ENCODE measurements around the gene REN.

REN gene

GRCh38 chr1:204161609-204162493, 4.3 kb downstream of the REN start:
- DNase-seq (ENCODE audit: extremely low read depth, insufficient read length) = no peak
- no peak for TF ChIP-seq CTCF (IDR thresholded peaks at IDR 0.05; ENCODE audit: insufficient read depth, low read length, poor library complexity, severe bottlenecking)
- Histone ChIP-seq H3K4me3 (replicated peaks; ENCODE audit: low read depth, low read length) (no peak overlapping the region), H3K36me3 (ENCODE audit: control insufficient read depth, insufficient read depth, low read length) (no peaks in the 10 kb centered on the region), H3K27me3 (replicated peaks; ENCODE audit: control insufficient read depth, insufficient read depth, low read length) (no peaks in the 10 kb centered on the region; the same call in none of the 2 replicates)

- Histone ChIP-seq H3K27me3 (replicated peaks; ENCODE audit: control insufficient read depth, insufficient read depth, low read length) (no peaks in the 10 kb centered on the region; the same call in 1 of the 2 replicates), H3K36me3 (ENCODE audit: control insufficient read depth, insufficient read depth, low read length) (no peaks in the 10 kb centered on the region), H3K4me3 (replicated peaks; ENCODE audit: low read depth, low read length) (no peak overlapping the region)
- no peak for TF ChIP-seq CTCF (IDR thresholded peaks at IDR 0.05; ENCODE audit: insufficient read depth, low read length, poor library complexity, severe bottlenecking)
- DNase-seq (ENCODE audit: extremely low read depth, insufficient read length) = no peak
These were observed 8.2 kb downstream of the REN start for GRCh38 chr1:204157962-204158361.

GRCh38 chr1:204155881-204156280, 10.3 kb downstream of the REN start:
- no peak overlapping the region for H3K4me3 ChIP-seq (replicated peaks; ENCODE audit: low read depth, low read length)

GRCh38 chr1:204154568-204155255, 11.4 kb downstream of the REN start:
- Histone ChIP-seq H3K27me3 (replicated peaks; ENCODE audit: control insufficient read depth, insufficient read depth, low read length) (no peaks in the 10 kb centered on the region; the same call in 1 of the 2 replicates), H3K36me3 (ENCODE audit: control insufficient read depth, insufficient read depth, low read length) (no peaks in the 10 kb centered on the region), H3K4me3 (replicated peaks; ENCODE audit: low read depth, low read length) (no peak overlapping the region)
- DNase-seq (ENCODE audit: extremely low read depth, insufficient read length) = no peak
- TF ChIP-seq CTCF (IDR thresholded peaks at IDR 0.05; ENCODE audit: insufficient read depth, low read length, poor library complexity, severe bottlenecking) = no peak

More at GRCh38 chr1:204155881-204156280, 10.3 kb downstream of the REN start:
- H3K36me3 ChIP-seq (ENCODE audit: control insufficient read depth, insufficient read depth, low read length) = no peaks in the 10 kb centered on the region
- TF ChIP-seq CTCF (IDR thresholded peaks at IDR 0.05; ENCODE audit: insufficient read depth, low read length, poor library complexity, severe bottlenecking) = no peak
- no peak for DNase-seq (ENCODE audit: extremely low read depth, insufficient read length)
- H3K27me3 ChIP-seq (replicated peaks; ENCODE audit: control insufficient read depth, insufficient read depth, low read length) = no peaks in the 10 kb centered on the region; the same call in 1 of the 2 replicates

- DNase-seq (ENCODE audit: extremely low read depth, insufficient read length) = no peak
- Histone ChIP-seq H3K4me3 (replicated peaks; ENCODE audit: low read depth, low read length) (no peak overlapping the region), H3K36me3 (ENCODE audit: control insufficient read depth, insufficient read depth, low read length) (no peaks in the 10 kb centered on the region), H3K27me3 (replicated peaks; ENCODE audit: control insufficient read depth, insufficient read depth, low read length) (no peaks in the 10 kb centered on the region; the same call in 1 of the 2 replicates)
- no peak for TF ChIP-seq CTCF (IDR thresholded peaks at IDR 0.05; ENCODE audit: insufficient read depth, low read length, poor library complexity, severe bottlenecking)
These were observed 12.5 kb downstream of the REN start for GRCh38 chr1:204153667-204154066.
